ENCODE measurements around the gene CTNNBIP1.

Gene CTNNBIP1

DNA sequence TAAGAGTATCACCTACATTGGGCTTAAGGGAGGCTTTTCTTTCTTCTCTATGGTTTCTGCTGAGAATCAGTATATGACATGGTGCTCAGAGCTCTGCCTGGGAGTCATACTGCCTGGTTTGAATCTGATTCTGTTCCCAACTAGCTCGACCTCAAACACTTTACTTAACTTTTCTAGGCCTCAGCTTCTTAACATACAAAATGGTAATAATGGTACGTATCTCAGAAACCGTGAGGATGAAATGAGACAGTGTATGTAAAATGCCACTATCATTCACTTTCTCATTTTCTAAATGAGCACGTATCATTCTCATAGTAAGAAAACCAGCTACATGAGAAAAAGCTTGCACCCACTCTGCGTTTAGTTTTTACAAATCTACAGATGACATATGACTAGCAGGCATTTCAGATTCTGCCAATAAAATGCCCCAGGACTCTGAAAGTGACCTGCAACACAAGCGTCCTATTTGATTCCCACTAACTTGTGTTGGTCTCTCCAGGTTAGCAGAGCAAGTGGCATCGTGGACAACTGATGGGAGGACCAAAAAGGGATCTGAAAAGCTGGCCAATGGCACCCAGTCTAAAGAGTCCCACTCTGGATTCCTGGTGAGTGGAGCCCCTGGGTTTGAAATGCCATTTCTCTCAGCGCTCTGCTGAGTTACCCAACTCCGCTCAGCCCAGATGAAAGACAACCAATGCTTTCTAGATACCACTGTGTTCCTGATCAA is 6.1 kb downstream of the CTNNBIP1 start:
- Histone ChIP-seq H3K9me3 (ENCODE audit: control insufficient read depth, insufficient read depth, low read length) (no peaks in the 10 kb centered on the region), H3K4me3 (ENCODE audit: low read depth, low read length) (no peak overlapping the region), H3K27ac (ENCODE audit: low read depth, low read length) (no peak overlapping the region), H3K4me1 (ENCODE audit: control insufficient read depth, insufficient read depth, low read length) (peaks cover 5% of the 10 kb centered on the region), H3K27me3 (ENCODE audit: control insufficient read depth, insufficient read depth, low read length) (no peaks in the 10 kb centered on the region), H3K36me3 (ENCODE audit: control insufficient read depth, insufficient read depth, low read length) (no peaks in the 10 kb centered on the region), H3K9ac (ENCODE audit: low read depth, low read length) (no peak overlapping the region)

DNA sequence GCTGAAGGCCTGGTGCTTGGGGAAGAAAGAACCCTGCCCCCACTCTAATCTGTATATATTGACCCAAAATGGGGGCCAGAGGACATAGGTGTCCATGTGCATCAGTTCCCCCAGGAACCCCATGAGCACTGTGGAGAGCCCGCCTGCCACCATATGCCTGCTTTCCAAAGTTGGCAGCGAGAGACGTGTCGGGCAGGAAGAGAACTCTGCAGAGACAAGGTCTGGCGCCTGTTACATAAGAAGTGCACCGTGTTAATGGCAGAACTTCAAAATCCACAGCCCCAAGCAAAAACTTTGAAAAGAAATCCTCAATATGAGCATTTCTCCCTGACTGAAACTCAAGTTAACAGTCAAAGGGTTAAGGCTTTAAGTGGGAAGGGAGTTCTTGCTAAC is 8.0 kb downstream of the CTNNBIP1 start:
- Histone ChIP-seq H3K4me1 (ENCODE audit: control insufficient read depth, insufficient read depth, low read length) (no peaks in the 10 kb centered on the region), H3K4me3 (ENCODE audit: low read depth, low read length) (no peak overlapping the region), H3K9ac (ENCODE audit: low read depth, low read length) (no peak overlapping the region), H3K27ac (ENCODE audit: low read depth, low read length) (no peak overlapping the region), H3K27me3 (ENCODE audit: control insufficient read depth, insufficient read depth, low read length) (no peaks in the 10 kb centered on the region), H3K36me3 (ENCODE audit: control insufficient read depth, insufficient read depth, low read length) (no peaks in the 10 kb centered on the region), H3K9me3 (ENCODE audit: control insufficient read depth, insufficient read depth, low read length) (no peaks in the 10 kb centered on the region)

GRCh38 chr1:9901148-9902059 is 8.7 kb downstream of the CTNNBIP1 start:
- no peak overlapping the region for H3K4me3 ChIP-seq (ENCODE audit: low read depth, low read length)
- H3K9me3 ChIP-seq (ENCODE audit: control insufficient read depth, insufficient read depth, low read length) = no peaks in the 10 kb centered on the region
- no peak overlapping the region for H3K9ac ChIP-seq (ENCODE audit: low read depth, low read length)
- H3K27me3 ChIP-seq (ENCODE audit: control insufficient read depth, insufficient read depth, low read length) = no peaks in the 10 kb centered on the region
- no peaks in the 10 kb centered on the region for H3K36me3 ChIP-seq (ENCODE audit: control insufficient read depth, insufficient read depth, low read length)
- H3K4me1 ChIP-seq (ENCODE audit: control insufficient read depth, insufficient read depth, low read length) = no peaks in the 10 kb centered on the region
- no peak overlapping the region for H3K27ac ChIP-seq (ENCODE audit: low read depth, low read length)

GRCh38 chr1:9900142-9901043 is 9.7 kb downstream of the CTNNBIP1 start:
- Histone ChIP-seq H3K9me3 (ENCODE audit: control insufficient read depth, insufficient read depth, low read length) (no peaks in the 10 kb centered on the region), H3K9ac (ENCODE audit: low read depth, low read length) (no peak overlapping the region), H3K36me3 (ENCODE audit: control insufficient read depth, insufficient read depth, low read length) (no peaks in the 10 kb centered on the region), H3K27ac (ENCODE audit: low read depth, low read length) (no peak overlapping the region), H3K4me1 (ENCODE audit: control insufficient read depth, insufficient read depth, low read length) (no peaks in the 10 kb centered on the region), H3K27me3 (ENCODE audit: control insufficient read depth, insufficient read depth, low read length) (no peaks in the 10 kb centered on the region), H3K4me3 (ENCODE audit: low read depth, low read length) (no peak overlapping the region)

- no peak overlapping the region for H3K9ac ChIP-seq (ENCODE audit: low read depth, low read length)
- H3K36me3 ChIP-seq (ENCODE audit: control insufficient read depth, insufficient read depth, low read length) = no peaks in the 10 kb centered on the region
- H3K9me3 ChIP-seq (ENCODE audit: control insufficient read depth, insufficient read depth, low read length) = no peaks in the 10 kb centered on the region
- peaks cover 20% of the 10 kb centered on the region for H3K4me1 ChIP-seq (ENCODE audit: control insufficient read depth, insufficient read depth, low read length)
- H3K27ac ChIP-seq (ENCODE audit: low read depth, low read length) = no peak overlapping the region
- no peaks in the 10 kb centered on the region for H3K27me3 ChIP-seq (ENCODE audit: control insufficient read depth, insufficient read depth, low read length)
- H3K4me3 ChIP-seq (ENCODE audit: low read depth, low read length) = no peak overlapping the region
These were observed 16.0 kb downstream of the CTNNBIP1 start for GRCh38 chr1:9894115-9894514.

- H3K27ac ChIP-seq (ENCODE audit: low read depth, low read length) = peak overlapping the region; percentile 43
- no peaks in the 10 kb centered on the region for H3K9me3 ChIP-seq (ENCODE audit: control insufficient read depth, insufficient read depth, low read length)
- H3K27me3 ChIP-seq (ENCODE audit: control insufficient read depth, insufficient read depth, low read length) = no peaks in the 10 kb centered on the region
- H3K9ac ChIP-seq (ENCODE audit: low read depth, low read length) = no peak overlapping the region
- no peaks in the 10 kb centered on the region for H3K36me3 ChIP-seq (ENCODE audit: control insufficient read depth, insufficient read depth, low read length)
- H3K4me1 ChIP-seq (ENCODE audit: control insufficient read depth, insufficient read depth, low read length) = peaks cover 24% of the 10 kb centered on the region
- no peak overlapping the region for H3K4me3 ChIP-seq (ENCODE audit: low read depth, low read length)
These were observed 17.2 kb downstream of the CTNNBIP1 start for GRCh38 chr1:9892563-9893528.

DNA sequence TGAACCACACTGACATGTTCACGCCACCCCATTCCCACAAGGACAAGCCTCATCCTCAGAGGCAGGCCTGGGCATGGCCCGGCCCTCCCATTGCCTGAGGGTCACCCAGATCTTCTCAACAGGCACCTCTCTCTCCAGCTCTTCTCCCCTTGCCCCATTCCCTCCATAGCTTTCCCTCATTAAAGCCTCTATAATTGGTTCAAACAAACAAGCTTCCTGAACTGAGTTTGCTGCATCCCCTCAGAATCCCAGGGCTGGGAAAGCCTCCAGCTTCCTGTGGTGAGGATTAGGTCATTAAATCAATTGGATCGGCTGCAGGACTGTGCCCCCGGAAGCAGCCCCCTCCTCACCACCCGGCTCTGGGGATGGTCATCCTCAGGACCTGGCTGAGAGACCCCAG is 18.9 kb downstream of the CTNNBIP1 start:
- no peaks in the 10 kb centered on the region; the same call in 1 of the 2 replicates for H3K36me3 ChIP-seq (ENCODE audit: control insufficient read depth, insufficient read depth, low read length)
- no peaks in the 10 kb centered on the region for H3K9me3 ChIP-seq (ENCODE audit: control insufficient read depth, insufficient read depth, low read length)
- no peak overlapping the region for H3K9ac ChIP-seq (ENCODE audit: low read depth, low read length)
- peaks cover 27% of the 10 kb centered on the region for H3K4me1 ChIP-seq (ENCODE audit: control insufficient read depth, insufficient read depth, low read length)
- H3K27me3 ChIP-seq (ENCODE audit: control insufficient read depth, insufficient read depth, low read length) = no peaks in the 10 kb centered on the region
- H3K4me3 ChIP-seq (ENCODE audit: low read depth, low read length) = no peak overlapping the region
- H3K27ac ChIP-seq (ENCODE audit: low read depth, low read length) = peak overlapping the region; percentile 94

- Histone ChIP-seq H3K9me3 (ENCODE audit: control insufficient read depth, insufficient read depth, low read length) (no peaks in the 10 kb centered on the region), H3K27ac (ENCODE audit: low read depth, low read length) (peak overlapping the region; percentile 94), H3K4me1 (ENCODE audit: control insufficient read depth, insufficient read depth, low read length) (peaks cover 30% of the 10 kb centered on the region), H3K27me3 (ENCODE audit: control insufficient read depth, insufficient read depth, low read length) (no peaks in the 10 kb centered on the region), H3K36me3 (ENCODE audit: control insufficient read depth, insufficient read depth, low read length) (no peaks in the 10 kb centered on the region; the same call in 1 of the 2 replicates), H3K9ac (ENCODE audit: low read depth, low read length) (no peak overlapping the region), H3K4me3 (ENCODE audit: low read depth, low read length) (no peak overlapping the region)
These were observed 19.8 kb downstream of the CTNNBIP1 start for GRCh38 chr1:9890224-9890731.

DNA sequence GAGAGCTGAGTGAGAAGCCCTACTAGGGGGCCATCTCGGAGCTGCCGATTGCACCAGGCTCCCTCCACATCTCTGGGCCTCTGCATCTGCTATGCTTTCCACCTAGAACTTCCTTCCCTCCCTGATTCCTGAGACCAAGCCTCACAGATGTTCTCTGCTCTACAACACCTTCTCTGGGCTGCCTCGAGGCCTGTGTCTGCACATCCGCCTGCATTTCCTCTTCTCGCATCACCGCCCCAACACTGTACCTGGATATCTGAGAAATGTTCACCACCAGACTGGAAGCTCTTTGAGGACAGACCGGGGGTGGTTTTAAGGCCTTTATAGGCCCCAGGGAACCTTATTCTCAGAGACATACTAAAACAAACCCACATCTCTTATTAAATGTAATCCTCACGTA is 20.7 kb downstream of the CTNNBIP1 start:
- Histone ChIP-seq H3K27ac (ENCODE audit: low read depth, low read length) (peak overlapping the region; percentile 94), H3K4me3 (ENCODE audit: low read depth, low read length) (no peak overlapping the region), H3K27me3 (ENCODE audit: control insufficient read depth, insufficient read depth, low read length) (no peaks in the 10 kb centered on the region), H3K9ac (ENCODE audit: low read depth, low read length) (no peak overlapping the region), H3K9me3 (ENCODE audit: control insufficient read depth, insufficient read depth, low read length) (no peaks in the 10 kb centered on the region), H3K36me3 (ENCODE audit: control insufficient read depth, insufficient read depth, low read length) (no peaks in the 10 kb centered on the region; the same call in 1 of the 2 replicates), H3K4me1 (ENCODE audit: control insufficient read depth, insufficient read depth, low read length) (peaks cover 30% of the 10 kb centered on the region)

All from HUES48 (cell line).